GM23338 (cell line): ENCODE data around the gene CSRP2. TPM values are rescaled to one million over a fixed set of nuclear protein-coding genes. Genes with fewer than 3 reads are reported as not detected.

Experiments
- ATAC-seq: fragments of 200-7000 bp; cut with Tn5 transposase; 3 replicates; pipeline ENCODE4 v1.9.1; 2020
- DNase-seq: peaks from one replicate; pipeline ENCODE4 v3.0.0-alpha.2; 2015; ENCODE audit warnings: low spot score
- H2AFZ ChIP-seq: fragments of 200-600 bp; sonication (generic); 2 replicates; pipeline ENCODE4 v1.8.0; 2016; ENCODE audit warnings: antibody characterized with exemption, mild to moderate bottlenecking, moderate library complexity
- H3F3A ChIP-seq: fragments of 200-600 bp; sonication (generic); replicated peaks from 2 replicates; pipeline ENCODE4 v1.8.0; 2017; ENCODE audit warnings: antibody characterized with exemption, mixed run types, low read depth
- H3K27ac ChIP-seq: fragments of 200-600 bp; sonication (generic); 2 replicates; pipeline ENCODE4 v1.6.1; 2016; ENCODE audit warnings: low read depth
- H3K27me3 ChIP-seq: fragments of 200-600 bp; sonication (generic); 2 replicates; pipeline ENCODE4 v1.8.0; 2016; ENCODE audit warnings: mild to moderate bottlenecking, mixed run types, moderate library complexity; ENCODE audit not compliant: insufficient read depth
- H3K36me3 ChIP-seq: fragments of 200-600 bp; sonication (generic); 2 replicates; pipeline ENCODE4 v1.8.0; 2016; ENCODE audit warnings: mild to moderate bottlenecking; ENCODE audit not compliant: insufficient read depth
- H3K4me1 ChIP-seq: fragments of 200-600 bp; sonication (generic); 2 replicates; pipeline ENCODE4 v1.8.0; 2016; ENCODE audit warnings: mild to moderate bottlenecking, moderate library complexity; ENCODE audit not compliant: insufficient read depth
- H3K4me2 ChIP-seq: fragments of 200-600 bp; sonication (generic); 2 replicates; pipeline ENCODE4 v1.7.1; 2017; ENCODE audit warnings: mixed run types
- H3K4me3 ChIP-seq: fragments of 200-600 bp; sonication (generic); 2 replicates; pipeline ENCODE4 v1.6.1; 2016; ENCODE audit warnings: mixed run types
- H3K79me2 ChIP-seq: fragments of 200-600 bp; sonication (generic); replicated peaks from 2 replicates; pipeline ENCODE4 v1.8.0; 2017; ENCODE audit warnings: mild to moderate bottlenecking; ENCODE audit not compliant: insufficient read depth
- H3K9me2 ChIP-seq: fragments of 200-600 bp; sonication (generic); 2 replicates; pipeline ENCODE4 v1.8.0; 2017; ENCODE audit not compliant: insufficient read depth
- H4K20me1 ChIP-seq: fragments of 200-600 bp; sonication (generic); replicated peaks from 2 replicates; pipeline ENCODE4 v1.8.0; 2017; ENCODE audit warnings: mild to moderate bottlenecking; ENCODE audit not compliant: insufficient read depth
- H3K27ac Mint-ChIP-seq: 2 replicates; pipeline ENCODE4 v1.8.0; 2020; ENCODE audit warnings: inconsistent platforms, mild to moderate bottlenecking, moderate library complexity, mixed read lengths
- H3K27me3 Mint-ChIP-seq: 3 replicates; pipeline ENCODE4 v1.8.0; 2022; ENCODE audit warnings: low read depth, mild to moderate bottlenecking, moderate library complexity, mixed read lengths, inconsistent platforms; ENCODE audit not compliant: insufficient read depth, poor library complexity
- H3K36me3 Mint-ChIP-seq: 3 replicates; pipeline ENCODE4 v1.8.0; 2021; ENCODE audit warnings: low read depth, mild to moderate bottlenecking, inconsistent platforms, moderate library complexity, mixed read lengths
- H3K4me1 Mint-ChIP-seq: 3 replicates; pipeline ENCODE4 v1.8.0; 2020; ENCODE audit warnings: mild to moderate bottlenecking, inconsistent platforms, mixed read lengths
- H3K4me3 Mint-ChIP-seq: 3 replicates; pipeline ENCODE4 v1.8.0; 2021; ENCODE audit warnings: moderate library complexity, mild to moderate bottlenecking, inconsistent platforms, mixed read lengths
- H3K9me3 Mint-ChIP-seq: 3 replicates; pipeline ENCODE4 v1.8.0; 2020; ENCODE audit warnings: moderate library complexity, mild to moderate bottlenecking, inconsistent platforms, mixed read lengths
- CREB1 ChIP-seq: fragments of 250-450 bp; sonication (Bioruptor Pico); IDR thresholded peaks from 2 replicates; pipeline ENCODE4 v1.5.0; 2020; ENCODE audit warnings: low read depth, mild to moderate bottlenecking, moderate library complexity
- EZH2 ChIP-seq: fragments of 200-600 bp; sonication (generic); IDR thresholded peaks from one replicate; pipeline ENCODE4 v1.8.0; 2017; ENCODE audit warnings: antibody characterized with exemption, mild to moderate bottlenecking, low read depth; ENCODE audit not compliant: unreplicated experiment
- JUNB ChIP-seq: IDR thresholded peaks from one replicate; pipeline ENCODE4 v1.6.1; 2016; ENCODE audit warnings: antibody characterized with exemption; ENCODE audit not compliant: unreplicated experiment
- NANOG ChIP-seq: IDR thresholded peaks from 2 replicates; pipeline ENCODE4 v1.6.1; 2016; ENCODE audit warnings: antibody characterized with exemption, borderline replicate concordance
- STAT1 ChIP-seq: IDR thresholded peaks from one replicate; pipeline ENCODE4 v1.6.1; 2016; ENCODE audit warnings: antibody characterized with exemption; ENCODE audit not compliant: unreplicated experiment
- ZNF114 ChIP-seq: fragments of 250-450 bp; sonication (Bioruptor Pico); IDR thresholded peaks from 2 replicates; pipeline ENCODE4 v1.5.0; 2020; ENCODE audit warnings: mild to moderate bottlenecking, moderate library complexity
- polyA plus RNA-seq: library from polyadenylated mRNA; unstranded; fragments of >200 nt; fragmentation: Nextera tagmentation; extraction: Ambion mirVana; gene quantifications from 2 replicates; pipeline ENCODE4 v1.2.1, GENCODE V29; 2016
- total RNA-seq: library from RNA; depleted of rRNA; stranded (reverse); fragments of >200 nt; shearing (Covaris generic); gene quantifications from 2 replicates; pipeline ENCODE4 v1.2.3, GENCODE V29; 2014
- TF ChIP-seq, protein P1 (sequence below): IDR thresholded peaks from 2 replicates; pipeline ENCODE4 v1.6.1; 2016; ENCODE audit warnings: antibody characterized with exemption
- TF ChIP-seq, protein P2 (sequence below), 2 experiments: fragments of 200-600 bp in 1 of 2; sonication (generic) in 1 of 2; conservative IDR thresholded peaks; 2 replicates each; pipeline versions ENCODE4 v1.5.1 to v1.6.1; 2016 to 2017; ENCODE audit warnings: antibody characterized with exemption in 2 of 2, low read depth in 2 of 2, mild to moderate bottlenecking in 2 of 2, moderate library complexity in 1 of 2
- TF ChIP-seq, protein P3 (sequence below): fragments of 250-450 bp; sonication (Bioruptor Pico); IDR thresholded peaks from 2 replicates; pipeline ENCODE4 v1.5.0; 2020; ENCODE audit warnings: mild to moderate bottlenecking, moderate library complexity
- TF ChIP-seq, protein P4 (sequence below): IDR thresholded peaks from one replicate; pipeline ENCODE4 v1.6.1; 2018; ENCODE audit warnings: antibody characterized with exemption; ENCODE audit not compliant: unreplicated experiment

The CSRP2 gene
- total and polyA plus RNA-seq, 2 experiments from 2014 or later = 166 to 315 TPM

DNA sequence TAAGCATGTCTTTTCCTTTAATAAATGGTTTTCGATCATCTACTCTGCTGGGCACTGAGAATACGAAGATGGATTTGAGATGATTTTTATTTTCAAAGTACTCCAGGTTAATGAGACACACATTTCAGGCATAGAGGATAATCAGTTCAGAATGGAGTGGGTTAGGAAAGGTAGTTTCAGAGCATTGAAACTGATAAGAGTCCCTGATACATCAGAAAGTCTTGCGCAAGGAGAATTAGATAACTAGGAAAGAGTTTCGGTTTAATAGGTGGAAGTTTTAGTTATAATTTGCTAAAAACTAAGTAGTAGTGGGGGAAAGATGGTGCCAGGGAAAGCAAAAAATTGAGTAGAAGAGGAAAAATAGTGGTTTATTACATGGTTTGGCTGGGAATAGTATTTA, 64.8 kb downstream of the CSRP2 start (continued):
- TF ChIP-seq, protein P1, sequence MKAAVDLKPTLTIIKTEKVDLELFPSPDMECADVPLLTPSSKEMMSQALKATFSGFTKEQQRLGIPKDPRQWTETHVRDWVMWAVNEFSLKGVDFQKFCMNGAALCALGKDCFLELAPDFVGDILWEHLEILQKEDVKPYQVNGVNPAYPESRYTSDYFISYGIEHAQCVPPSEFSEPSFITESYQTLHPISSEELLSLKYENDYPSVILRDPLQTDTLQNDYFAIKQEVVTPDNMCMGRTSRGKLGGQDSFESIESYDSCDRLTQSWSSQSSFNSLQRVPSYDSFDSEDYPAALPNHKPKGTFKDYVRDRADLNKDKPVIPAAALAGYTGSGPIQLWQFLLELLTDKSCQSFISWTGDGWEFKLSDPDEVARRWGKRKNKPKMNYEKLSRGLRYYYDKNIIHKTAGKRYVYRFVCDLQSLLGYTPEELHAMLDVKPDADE = no peak
- TF ChIP-seq ZNF114 (CRISPR knock-in tag) = no peak
- TF ChIP-seq, protein P2, sequence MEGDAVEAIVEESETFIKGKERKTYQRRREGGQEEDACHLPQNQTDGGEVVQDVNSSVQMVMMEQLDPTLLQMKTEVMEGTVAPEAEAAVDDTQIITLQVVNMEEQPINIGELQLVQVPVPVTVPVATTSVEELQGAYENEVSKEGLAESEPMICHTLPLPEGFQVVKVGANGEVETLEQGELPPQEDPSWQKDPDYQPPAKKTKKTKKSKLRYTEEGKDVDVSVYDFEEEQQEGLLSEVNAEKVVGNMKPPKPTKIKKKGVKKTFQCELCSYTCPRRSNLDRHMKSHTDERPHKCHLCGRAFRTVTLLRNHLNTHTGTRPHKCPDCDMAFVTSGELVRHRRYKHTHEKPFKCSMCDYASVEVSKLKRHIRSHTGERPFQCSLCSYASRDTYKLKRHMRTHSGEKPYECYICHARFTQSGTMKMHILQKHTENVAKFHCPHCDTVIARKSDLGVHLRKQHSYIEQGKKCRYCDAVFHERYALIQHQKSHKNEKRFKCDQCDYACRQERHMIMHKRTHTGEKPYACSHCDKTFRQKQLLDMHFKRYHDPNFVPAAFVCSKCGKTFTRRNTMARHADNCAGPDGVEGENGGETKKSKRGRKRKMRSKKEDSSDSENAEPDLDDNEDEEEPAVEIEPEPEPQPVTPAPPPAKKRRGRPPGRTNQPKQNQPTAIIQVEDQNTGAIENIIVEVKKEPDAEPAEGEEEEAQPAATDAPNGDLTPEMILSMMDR (conservative IDR thresholded peaks at IDR 0.05; ENCODE audit: low read depth in 2 of 2) = no peak
- no peak for TF ChIP-seq STAT1

DNA sequence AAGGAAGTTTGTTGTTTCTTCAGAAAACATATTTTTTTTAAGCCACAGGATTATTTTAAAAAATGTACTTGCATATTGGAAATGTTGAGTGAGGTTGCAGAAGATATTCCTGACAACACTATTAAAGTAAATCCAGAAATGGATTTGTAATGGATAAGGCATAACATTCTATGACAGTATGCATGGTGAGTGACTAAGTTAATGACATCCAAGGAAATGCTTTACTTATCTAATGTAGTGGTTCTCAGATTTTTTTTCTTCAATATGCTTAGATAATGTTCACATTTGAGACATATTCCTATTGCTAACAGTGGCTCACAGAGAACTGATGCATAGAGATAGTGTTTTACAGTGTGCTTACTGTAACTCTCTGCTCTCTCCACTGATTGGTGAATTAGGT, 65.6 kb downstream of the CSRP2 start:
- Histone ChIP-seq H3K27me3 (no peaks in the 10 kb centered on the region), H3K9me2 (no peaks in the 10 kb centered on the region), H3K36me3 (peaks cover 4% of the 10 kb centered on the region; the same call in 1 of the 2 replicates), H4K20me1 (no peaks in the 10 kb centered on the region), H2AFZ (no peak overlapping the region), H3K79me2 (no peaks in the 10 kb centered on the region), H3F3A (no peaks in the 10 kb centered on the region), H3K27ac (no peak overlapping the region), H3K4me2 (no peak overlapping the region), H3K4me3 (no peak overlapping the region), H3K4me1 (no peaks in the 10 kb centered on the region)
- no peaks in the 10 kb centered on the region for H3K9me3 Mint-ChIP-seq
- H3K27me3 Mint-ChIP-seq = no peaks in the 10 kb centered on the region
- no peak for ATAC-seq
- no peak overlapping the region for H3K4me3 Mint-ChIP-seq
- no peak for DNase-seq
- no peaks in the 10 kb centered on the region for H3K4me1 Mint-ChIP-seq
- H3K36me3 Mint-ChIP-seq = peaks cover 3% of the 10 kb centered on the region; the same call in 1 of the 3 replicates
- H3K27ac Mint-ChIP-seq = no peak overlapping the region
- TF ChIP-seq JUNB (no peak), CREB1 (CRISPR knock-in tag) (no peak), NANOG (no peak), EZH2 (no peak)
- TF ChIP-seq, protein P2 (conservative IDR thresholded peaks at IDR 0.05; ENCODE audit: low read depth in 2 of 2) = no peak
- TF ChIP-seq, protein P3, sequence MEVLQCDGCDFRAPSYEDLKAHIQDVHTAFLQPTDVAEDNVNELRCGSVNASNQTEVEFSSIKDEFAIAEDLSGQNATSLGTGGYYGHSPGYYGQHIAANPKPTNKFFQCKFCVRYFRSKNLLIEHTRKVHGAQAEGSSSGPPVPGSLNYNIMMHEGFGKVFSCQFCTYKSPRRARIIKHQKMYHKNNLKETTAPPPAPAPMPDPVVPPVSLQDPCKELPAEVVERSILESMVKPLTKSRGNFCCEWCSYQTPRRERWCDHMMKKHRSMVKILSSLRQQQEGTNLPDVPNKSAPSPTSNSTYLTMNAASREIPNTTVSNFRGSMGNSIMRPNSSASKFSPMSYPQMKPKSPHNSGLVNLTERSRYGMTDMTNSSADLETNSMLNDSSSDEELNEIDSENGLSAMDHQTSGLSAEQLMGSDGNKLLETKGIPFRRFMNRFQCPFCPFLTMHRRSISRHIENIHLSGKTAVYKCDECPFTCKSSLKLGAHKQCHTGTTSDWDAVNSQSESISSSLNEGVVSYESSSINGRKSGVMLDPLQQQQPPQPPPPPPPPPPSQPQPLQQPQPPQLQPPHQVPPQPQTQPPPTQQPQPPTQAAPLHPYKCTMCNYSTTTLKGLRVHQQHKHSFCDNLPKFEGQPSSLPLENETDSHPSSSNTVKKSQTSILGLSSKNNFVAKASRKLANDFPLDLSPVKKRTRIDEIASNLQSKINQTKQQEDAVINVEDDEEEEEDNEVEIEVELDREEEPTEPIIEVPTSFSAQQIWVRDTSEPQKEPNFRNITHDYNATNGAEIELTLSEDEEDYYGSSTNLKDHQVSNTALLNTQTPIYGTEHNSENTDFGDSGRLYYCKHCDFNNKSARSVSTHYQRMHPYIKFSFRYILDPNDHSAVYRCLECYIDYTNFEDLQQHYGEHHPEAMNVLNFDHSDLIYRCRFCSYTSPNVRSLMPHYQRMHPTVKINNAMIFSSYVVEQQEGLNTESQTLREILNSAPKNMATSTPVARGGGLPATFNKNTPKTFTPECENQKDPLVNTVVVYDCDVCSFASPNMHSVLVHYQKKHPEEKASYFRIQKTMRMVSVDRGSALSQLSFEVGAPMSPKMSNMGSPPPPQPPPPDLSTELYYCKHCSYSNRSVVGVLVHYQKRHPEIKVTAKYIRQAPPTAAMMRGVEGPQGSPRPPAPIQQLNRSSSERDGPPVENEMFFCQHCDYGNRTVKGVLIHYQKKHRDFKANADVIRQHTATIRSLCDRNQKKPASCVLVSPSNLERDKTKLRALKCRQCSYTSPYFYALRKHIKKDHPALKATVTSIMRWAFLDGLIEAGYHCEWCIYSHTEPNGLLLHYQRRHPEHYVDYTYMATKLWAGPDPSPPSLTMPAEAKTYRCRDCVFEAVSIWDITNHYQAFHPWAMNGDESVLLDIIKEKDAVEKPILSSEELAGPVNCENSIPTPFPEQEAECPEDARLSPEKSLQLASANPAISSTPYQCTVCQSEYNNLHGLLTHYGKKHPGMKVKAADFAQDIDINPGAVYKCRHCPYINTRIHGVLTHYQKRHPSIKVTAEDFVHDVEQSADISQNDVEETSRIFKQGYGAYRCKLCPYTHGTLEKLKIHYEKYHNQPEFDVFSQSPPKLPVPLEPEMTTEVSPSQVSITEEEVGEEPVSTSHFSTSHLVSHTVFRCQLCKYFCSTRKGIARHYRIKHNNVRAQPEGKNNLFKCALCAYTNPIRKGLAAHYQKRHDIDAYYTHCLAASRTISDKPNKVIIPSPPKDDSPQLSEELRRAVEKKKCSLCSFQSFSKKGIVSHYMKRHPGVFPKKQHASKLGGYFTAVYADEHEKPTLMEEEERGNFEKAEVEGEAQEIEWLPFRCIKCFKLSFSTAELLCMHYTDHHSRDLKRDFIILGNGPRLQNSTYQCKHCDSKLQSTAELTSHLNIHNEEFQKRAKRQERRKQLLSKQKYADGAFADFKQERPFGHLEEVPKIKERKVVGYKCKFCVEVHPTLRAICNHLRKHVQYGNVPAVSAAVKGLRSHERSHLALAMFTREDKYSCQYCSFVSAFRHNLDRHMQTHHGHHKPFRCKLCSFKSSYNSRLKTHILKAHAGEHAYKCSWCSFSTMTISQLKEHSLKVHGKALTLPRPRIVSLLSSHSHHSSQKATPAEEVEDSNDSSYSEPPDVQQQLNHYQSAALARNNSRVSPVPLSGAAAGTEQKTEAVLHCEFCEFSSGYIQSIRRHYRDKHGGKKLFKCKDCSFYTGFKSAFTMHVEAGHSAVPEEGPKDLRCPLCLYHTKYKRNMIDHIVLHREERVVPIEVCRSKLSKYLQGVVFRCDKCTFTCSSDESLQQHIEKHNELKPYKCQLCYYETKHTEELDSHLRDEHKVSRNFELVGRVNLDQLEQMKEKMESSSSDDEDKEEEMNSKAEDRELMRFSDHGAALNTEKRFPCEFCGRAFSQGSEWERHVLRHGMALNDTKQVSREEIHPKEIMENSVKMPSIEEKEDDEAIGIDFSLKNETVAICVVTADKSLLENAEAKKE (CRISPR knock-in tag) = no peak
- TF ChIP-seq, protein P4, sequence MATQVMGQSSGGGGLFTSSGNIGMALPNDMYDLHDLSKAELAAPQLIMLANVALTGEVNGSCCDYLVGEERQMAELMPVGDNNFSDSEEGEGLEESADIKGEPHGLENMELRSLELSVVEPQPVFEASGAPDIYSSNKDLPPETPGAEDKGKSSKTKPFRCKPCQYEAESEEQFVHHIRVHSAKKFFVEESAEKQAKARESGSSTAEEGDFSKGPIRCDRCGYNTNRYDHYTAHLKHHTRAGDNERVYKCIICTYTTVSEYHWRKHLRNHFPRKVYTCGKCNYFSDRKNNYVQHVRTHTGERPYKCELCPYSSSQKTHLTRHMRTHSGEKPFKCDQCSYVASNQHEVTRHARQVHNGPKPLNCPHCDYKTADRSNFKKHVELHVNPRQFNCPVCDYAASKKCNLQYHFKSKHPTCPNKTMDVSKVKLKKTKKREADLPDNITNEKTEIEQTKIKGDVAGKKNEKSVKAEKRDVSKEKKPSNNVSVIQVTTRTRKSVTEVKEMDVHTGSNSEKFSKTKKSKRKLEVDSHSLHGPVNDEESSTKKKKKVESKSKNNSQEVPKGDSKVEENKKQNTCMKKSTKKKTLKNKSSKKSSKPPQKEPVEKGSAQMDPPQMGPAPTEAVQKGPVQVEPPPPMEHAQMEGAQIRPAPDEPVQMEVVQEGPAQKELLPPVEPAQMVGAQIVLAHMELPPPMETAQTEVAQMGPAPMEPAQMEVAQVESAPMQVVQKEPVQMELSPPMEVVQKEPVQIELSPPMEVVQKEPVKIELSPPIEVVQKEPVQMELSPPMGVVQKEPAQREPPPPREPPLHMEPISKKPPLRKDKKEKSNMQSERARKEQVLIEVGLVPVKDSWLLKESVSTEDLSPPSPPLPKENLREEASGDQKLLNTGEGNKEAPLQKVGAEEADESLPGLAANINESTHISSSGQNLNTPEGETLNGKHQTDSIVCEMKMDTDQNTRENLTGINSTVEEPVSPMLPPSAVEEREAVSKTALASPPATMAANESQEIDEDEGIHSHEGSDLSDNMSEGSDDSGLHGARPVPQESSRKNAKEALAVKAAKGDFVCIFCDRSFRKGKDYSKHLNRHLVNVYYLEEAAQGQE = no peak
